Neural cell (in vitro differentiated cells): ENCODE measurements around the gene ALAS1.

ENCODE experiments used
- CTCF ChIP-seq: fragments of 450-650 bp; IDR thresholded peaks from 2 replicates; pipeline ENCODE4 v1.5.1; 2014; ENCODE audit warnings: antibody characterized with exemption, mild to moderate bottlenecking, moderate library complexity; ENCODE audit not compliant: poor library complexity, severe bottlenecking
- EP300 ChIP-seq: fragments of 450-650 bp; conservative IDR thresholded peaks from 2 replicates; pipeline ENCODE4 v1.6.1; 2014; ENCODE audit warnings: antibody characterized with exemption, mild to moderate bottlenecking, moderate library complexity; ENCODE audit not compliant: poor library complexity, severe bottlenecking
- EZH2 ChIP-seq: fragments of 200-600, 300-800 bp; shearing (Covaris generic), sonication (generic); IDR thresholded peaks from 2 replicates; pipeline ENCODE4 v1.6.1; 2014; ENCODE audit warnings: antibody characterized with exemption, low read length, borderline replicate concordance, mild to moderate bottlenecking; ENCODE audit not compliant: insufficient read depth, poor library complexity, severe bottlenecking
- MXI1 ChIP-seq: fragments of 450-650 bp; conservative IDR thresholded peaks from 2 replicates; pipeline ENCODE4 v1.6.1; 2014; ENCODE audit warnings: antibody characterized with exemption, mild to moderate bottlenecking; ENCODE audit not compliant: poor library complexity, severe bottlenecking
- POLR2AphosphoS5 ChIP-seq: IDR thresholded peaks from 2 replicates; pipeline ENCODE4 v1.6.1; 2012
- RAD21 ChIP-seq: fragments of 450-650 bp; conservative IDR thresholded peaks from 2 replicates; pipeline ENCODE4 v1.6.1; 2014; ENCODE audit warnings: antibody characterized with exemption, mild to moderate bottlenecking, moderate library complexity
- REST ChIP-seq: IDR thresholded peaks from 2 replicates; pipeline ENCODE4 v1.6.1; 2012; ENCODE audit warnings: borderline replicate concordance
- SMC3 ChIP-seq: fragments of 450-650 bp; conservative IDR thresholded peaks from 2 replicates; pipeline ENCODE4 v1.6.1; 2014; ENCODE audit warnings: antibody characterized with exemption, mild to moderate bottlenecking, moderate library complexity; ENCODE audit not compliant: poor library complexity
- TAF1 ChIP-seq: IDR thresholded peaks from 2 replicates; pipeline ENCODE4 v1.6.1; 2012; ENCODE audit warnings: low read depth

- no peak for TF ChIP-seq CTCF
- no peak for TF ChIP-seq MXI1
- no peak for TF ChIP-seq TAF1
- no peak for TF ChIP-seq EZH2
- TF ChIP-seq POLR2AphosphoS5 = no peak
- TF ChIP-seq EP300 = no peak
- TF ChIP-seq RAD21 = no peak
- TF ChIP-seq REST = no peak
- no peak for TF ChIP-seq SMC3
These were observed 48.3 kb downstream of the ALAS1 start for GRCh38 chr3:52246264-52246620.
